H9 (cell line): ENCODE results near the gene COQ5. TPM values are rescaled to one million over a fixed set of nuclear protein-coding genes. Genes with fewer than 3 reads are reported as not detected.

ENCODE experiments used
- DNase-seq: peaks from one replicate; pipeline ENCODE4 v3.0.0-alpha.2; 2017
- H2AFZ ChIP-seq: one replicate; pipeline ENCODE4 v1.6.1; 2013; ENCODE audit warnings: mild to moderate bottlenecking, low read length, control low read depth, moderate library complexity
- H2AK5ac ChIP-seq: 2 replicates; pipeline ENCODE4 v1.6.1; 2013; ENCODE audit warnings: low read length, control low read depth, mixed read lengths; ENCODE audit not compliant: insufficient read length
- H2BK120ac ChIP-seq: one replicate; pipeline ENCODE4 v1.6.1; 2013; ENCODE audit warnings: low read depth, mild to moderate bottlenecking, low read length, control low read depth, inconsistent platforms; ENCODE audit not compliant: poor library complexity, severe bottlenecking
- H2BK12ac ChIP-seq: 2 replicates; pipeline ENCODE4 v1.6.1; 2013; ENCODE audit warnings: low read length, control low read depth, mixed read lengths, low read depth; ENCODE audit not compliant: insufficient read length
- H2BK15ac ChIP-seq: 2 replicates; pipeline ENCODE4 v1.6.1; 2013; ENCODE audit warnings: low read depth, low read length, control low read depth
- H2BK20ac ChIP-seq: one replicate; pipeline ENCODE4 v1.6.1; 2013; ENCODE audit warnings: low read depth, mild to moderate bottlenecking, low read length, control low read depth, inconsistent platforms; ENCODE audit not compliant: poor library complexity, severe bottlenecking
- H2BK5ac ChIP-seq: 2 replicates; pipeline ENCODE4 v1.6.1; 2013; ENCODE audit warnings: low read length, control low read depth, mixed read lengths; ENCODE audit not compliant: insufficient read length
- H3K14ac ChIP-seq: 2 replicates; pipeline ENCODE4 v1.6.1; 2013; ENCODE audit warnings: low read length, control low read depth; ENCODE audit not compliant: insufficient read depth
- H3K18ac ChIP-seq: 2 replicates; pipeline ENCODE4 v1.6.1; 2013; ENCODE audit warnings: low read depth, mild to moderate bottlenecking, mixed read lengths, low read length, control low read depth; ENCODE audit not compliant: insufficient read length
- H3K23ac ChIP-seq: 2 replicates; pipeline ENCODE4 v1.6.1; 2013; ENCODE audit warnings: low read length, control low read depth, mixed read lengths, low read depth; ENCODE audit not compliant: insufficient read length
- H3K23me2 ChIP-seq: 2 replicates; pipeline ENCODE4 v1.6.1; 2013; ENCODE audit warnings: low read depth, mild to moderate bottlenecking, mixed read lengths, low read length, control low read depth; ENCODE audit not compliant: insufficient read length, poor library complexity, severe bottlenecking
- H3K27ac ChIP-seq: 2 replicates; pipeline ENCODE4 v1.5.1; 2013; ENCODE audit warnings: low read length, control low read depth, mixed read lengths, low read depth; ENCODE audit not compliant: insufficient read length
- H3K27me3 ChIP-seq: 2 replicates; pipeline ENCODE4 v1.6.1; 2013; ENCODE audit warnings: low read length, control low read depth, inconsistent platforms; ENCODE audit not compliant: insufficient read depth
- H3K4ac ChIP-seq: 2 replicates; pipeline ENCODE4 v1.6.1; 2013; ENCODE audit warnings: low read depth, mild to moderate bottlenecking, control low read depth, inconsistent platforms, low read length, moderate library complexity
- H3K4me1 ChIP-seq: 2 replicates; pipeline ENCODE4 v1.6.1; 2013; ENCODE audit warnings: low read length, control low read depth, inconsistent platforms; ENCODE audit not compliant: insufficient read depth
- H3K4me2 ChIP-seq: 2 replicates; pipeline ENCODE4 v1.6.1; 2013; ENCODE audit warnings: low read length, control low read depth, mixed read lengths; ENCODE audit not compliant: insufficient read length, insufficient read depth
- H3K56ac ChIP-seq: 2 replicates; pipeline ENCODE4 v1.6.1; 2013; ENCODE audit warnings: low read depth, mild to moderate bottlenecking, mixed read lengths, low read length, control low read depth; ENCODE audit not compliant: insufficient read length
- H3K79me1 ChIP-seq: 2 replicates; pipeline ENCODE4 v1.6.1; 2013; ENCODE audit warnings: low read depth, mild to moderate bottlenecking, moderate library complexity, low read length, control low read depth, inconsistent platforms; ENCODE audit not compliant: insufficient read depth, poor library complexity, severe bottlenecking
- H3K79me2 ChIP-seq: 2 replicates; pipeline ENCODE4 v1.6.1; 2013; ENCODE audit warnings: low read length, control low read depth, inconsistent platforms; ENCODE audit not compliant: insufficient read depth
- H3K9ac ChIP-seq: 2 replicates; pipeline ENCODE4 v1.6.1; 2013; ENCODE audit warnings: low read length, control low read depth, mixed read lengths; ENCODE audit not compliant: insufficient read length; ENCODE audit errors: extremely low read depth
- H3K9me3 ChIP-seq: one replicate; pipeline ENCODE4 v1.6.1; 2013; ENCODE audit warnings: low read depth, low read length, inconsistent platforms; ENCODE audit not compliant: control insufficient read depth
- H3T11ph ChIP-seq: one replicate; pipeline ENCODE4 v1.6.1; 2013; ENCODE audit warnings: mild to moderate bottlenecking, low read length, control low read depth, inconsistent platforms
- H4K20me1 ChIP-seq: one replicate; pipeline ENCODE4 v1.6.1; 2013; ENCODE audit not compliant: control insufficient read depth, insufficient read length, insufficient read depth
- H4K5ac ChIP-seq: 2 replicates; pipeline ENCODE4 v1.6.1; 2013; ENCODE audit warnings: low read depth, mild to moderate bottlenecking, mixed read lengths, low read length, control low read depth; ENCODE audit not compliant: insufficient read length
- H4K8ac ChIP-seq: replicated peaks from 2 replicates; pipeline ENCODE4 v1.6.1; 2013; ENCODE audit warnings: low read length, control low read depth, mixed read lengths, low read depth; ENCODE audit not compliant: insufficient read length
- H4K91ac ChIP-seq: 2 replicates; pipeline ENCODE4 v1.6.1; 2013; ENCODE audit warnings: low read depth, mild to moderate bottlenecking, moderate library complexity, mixed read lengths, low read length, control low read depth; ENCODE audit not compliant: insufficient read length
- H3K27ac Mint-ChIP-seq, 3 experiments: 2 replicates in 2 of 3; 3 replicates in 1 of 3; pipeline ENCODE4 v1.8.0; 2020 to 2021; ENCODE audit warnings: mixed read lengths in 3 of 3, mild to moderate bottlenecking in 1 of 3, moderate library complexity in 1 of 3
- H3K27me3 Mint-ChIP-seq: 2 replicates; pipeline ENCODE4 v1.8.0; 2021; ENCODE audit warnings: low read depth, mild to moderate bottlenecking, moderate library complexity, mixed read lengths
- H3K36me3 Mint-ChIP-seq, 3 experiments: 2 replicates in 2 of 3; 3 replicates in 1 of 3; pipeline ENCODE4 v1.8.0; 2020 to 2021; ENCODE audit warnings: low read depth in 3 of 3, mixed read lengths in 3 of 3; ENCODE audit not compliant: insufficient read depth in 1 of 3
- H3K4me1 Mint-ChIP-seq, 2 experiments: 2 replicates each; pipeline ENCODE4 v1.8.0; 2020; ENCODE audit warnings: mixed read lengths in 2 of 2
- H3K4me3 Mint-ChIP-seq, 2 experiments: 2 replicates in 1 of 2; 3 replicates in 1 of 2; pipeline ENCODE4 v1.8.0; 2020 to 2021; ENCODE audit warnings: mild to moderate bottlenecking in 2 of 2, mixed read lengths in 2 of 2, moderate library complexity in 1 of 2
- H3K9me3 Mint-ChIP-seq, 2 experiments: 2 replicates in 1 of 2; 3 replicates in 1 of 2; pipeline ENCODE4 v1.8.0; 2020; ENCODE audit warnings: mild to moderate bottlenecking in 2 of 2, mixed read lengths in 2 of 2, moderate library complexity in 1 of 2
- CTCF ChIP-seq: fragments of 200-600 bp; sonication (generic); conservative IDR thresholded peaks from 3 replicates; pipeline ENCODE4 v1.8.0; 2021; ENCODE audit warnings: antibody characterized with exemption, mild to moderate bottlenecking
- WGBS: extraction: QIAGEN DNeasy Blood & Tissue Kit; methylation state at CpG from one replicate; pipeline ENCODE4 v1.1.7; 2013; ENCODE audit warnings: missing lambda C conversion rate, low lambda C conversion rate, mixed read lengths; ENCODE audit not compliant: insufficient read length; ENCODE audit errors: extremely low coverage; 5-methylcytosine and 5-hydroxymethylcytosine counted together
- total RNA-seq: library from RNA; stranded (reverse); gene quantifications from 2 replicates; pipeline ENCODE4 v1.2.1, GENCODE V29; 2021

COQ5 gene
- total RNA-seq, 1 experiment from 2014 or later = 34.8 TPM

- Mint-ChIP-seq H3K27ac (peak overlapping the region in 1 of 3 experiments; percentile 43; a peak in 1 of 7 replicates), H3K27me3 (no peaks in the 10 kb centered on the region), H3K9me3 (no peaks in the 10 kb centered on the region), H3K4me3 (no peak overlapping the region), H3K4me1 (no peaks in the 10 kb centered on the region; a peak in 1 of 4 replicates), H3K36me3 (peaks cover 3 to 17% (median 9%) of the 10 kb centered on the region in 3 experiments; a peak in 5 of 7 replicates)
- H3K27me3 ChIP-seq = no peaks in the 10 kb centered on the region
- no peaks in the 10 kb centered on the region for H4K20me1 ChIP-seq
- no peaks in the 10 kb centered on the region for H3K4me1 ChIP-seq
- no peak overlapping the region for H3K56ac ChIP-seq
- no peaks in the 10 kb centered on the region for H3K9me3 ChIP-seq
- no peaks in the 10 kb centered on the region for H3K23me2 ChIP-seq
- no peak for DNase-seq
- H2BK20ac ChIP-seq = no peak overlapping the region
- H4K8ac ChIP-seq = no peak overlapping the region
- H3K23ac ChIP-seq = no peak overlapping the region
- no peak overlapping the region for H2BK15ac ChIP-seq
- no peak overlapping the region for H3K27ac ChIP-seq
- no peak overlapping the region for H2BK12ac ChIP-seq
- no CpG with 5 or more reads among the region's 3 CpGs for WGBS
- H2BK5ac ChIP-seq = no peak overlapping the region
- no peak overlapping the region for H3K4me2 ChIP-seq
- H3K79me2 ChIP-seq = peaks cover 7% of the 10 kb centered on the region; the same call in 1 of the 2 replicates
- H2BK120ac ChIP-seq = no peak overlapping the region
- H4K5ac ChIP-seq = no peak overlapping the region
- no peak overlapping the region for H3T11ph ChIP-seq
- H4K91ac ChIP-seq = no peak overlapping the region
- no peak overlapping the region for H3K9ac ChIP-seq
- TF ChIP-seq CTCF = no peak
- H2AFZ ChIP-seq = no peak overlapping the region
- H3K4ac ChIP-seq = no peak overlapping the region
- H2AK5ac ChIP-seq = no peak overlapping the region
- no peak overlapping the region for H3K14ac ChIP-seq
- H3K79me1 ChIP-seq = peaks cover 13% of the 10 kb centered on the region
- H3K18ac ChIP-seq = no peak overlapping the region
Measured at GRCh38 chr12:120546050-120546386, 17.1 kb upstream of the COQ5 start.
